WERI-Rb-1 (cell line): ENCODE measurements around the gene PLPP2.
A peak's percentile ranks its signal among the peaks of the same experiment; 100 is the strongest.

ENCODE experiments used
- DNase-seq: peaks from one replicate; pipeline ENCODE4 v3.0.0-alpha.2; 2020
- H3K27ac ChIP-seq: fragments of 250-450 bp; sonication (Bioruptor Pico); 2 replicates; pipeline ENCODE4 v1.5.1; 2020; ENCODE audit warnings: mild to moderate bottlenecking, moderate library complexity
- H3K27me3 ChIP-seq: fragments of 250-450 bp; sonication (Bioruptor Pico); 2 replicates; pipeline ENCODE4 v1.5.1; 2021; ENCODE audit warnings: mild to moderate bottlenecking, low read depth, moderate library complexity; ENCODE audit not compliant: insufficient read depth, severe bottlenecking
- H3K36me3 ChIP-seq: fragments of 250-450 bp; sonication (Bioruptor Pico); 2 replicates; pipeline ENCODE4 v1.5.1; 2020; ENCODE audit warnings: mild to moderate bottlenecking, moderate library complexity
- H3K4me3 ChIP-seq: 2 replicates; pipeline ENCODE4 v1.5.1; 2011; ENCODE audit warnings: low read depth, mild to moderate bottlenecking, control low read depth, low read length
- H3K9me3 ChIP-seq: fragments of 250-450 bp; sonication (Bioruptor Pico); 2 replicates; pipeline ENCODE4 v1.5.1; 2021; ENCODE audit warnings: mild to moderate bottlenecking, moderate library complexity; ENCODE audit not compliant: severe bottlenecking
- CTCF ChIP-seq: IDR thresholded peaks from 2 replicates; pipeline ENCODE4 v1.5.1; 2011; ENCODE audit warnings: low read depth, mild to moderate bottlenecking, control low read depth, inconsistent platforms, low read length

PLPP2 gene

GRCh38 chr19:293436-294110 is 2.4 kb upstream of the PLPP2 start:
- H3K4me3 ChIP-seq: no peak overlapping the region
- TF ChIP-seq CTCF: no peak
- H3K36me3 ChIP-seq: no peaks in the 10 kb centered on the region
- no peak for DNase-seq
- H3K9me3 ChIP-seq: no peaks in the 10 kb centered on the region
- peaks cover 6% of the 10 kb centered on the region for H3K27me3 ChIP-seq
- no peak overlapping the region for H3K27ac ChIP-seq

- no peak for DNase-seq
- Histone ChIP-seq H3K27ac (no peak overlapping the region), H3K27me3 (peaks cover 6% of the 10 kb centered on the region), H3K4me3 (no peak overlapping the region), H3K36me3 (no peaks in the 10 kb centered on the region), H3K9me3 (no peaks in the 10 kb centered on the region)
- no peak for TF ChIP-seq CTCF
Measured at GRCh38 chr19:292951-293350, 1.7 kb upstream of the PLPP2 start.

- Histone ChIP-seq H3K27ac (no peak overlapping the region), H3K9me3 (no peaks in the 10 kb centered on the region), H3K27me3 (peaks cover 6% of the 10 kb centered on the region), H3K36me3 (no peaks in the 10 kb centered on the region), H3K4me3 (no peak overlapping the region)
- TF ChIP-seq CTCF: no peak
- DNase-seq: no peak
Measured at GRCh38 chr19:292281-292884, 1.2 kb upstream of the PLPP2 start.

- H3K36me3 ChIP-seq: no peaks in the 10 kb centered on the region
- H3K9me3 ChIP-seq: no peaks in the 10 kb centered on the region
- TF ChIP-seq CTCF: no peak
- no peak for DNase-seq
- H3K27ac ChIP-seq: no peak overlapping the region
- peak overlapping the region; percentile 32 for H3K4me3 ChIP-seq
- H3K27me3 ChIP-seq: peaks cover 6% of the 10 kb centered on the region
Measured at GRCh38 chr19:291561-292280, 518 bp upstream of the PLPP2 start.

- H3K27me3 ChIP-seq: peaks cover 6% of the 10 kb centered on the region
- DNase-seq: no peak
- no peak overlapping the region for H3K27ac ChIP-seq
- H3K9me3 ChIP-seq: no peaks in the 10 kb centered on the region
- no peaks in the 10 kb centered on the region for H3K36me3 ChIP-seq
- no peak overlapping the region for H3K4me3 ChIP-seq
- no peak for TF ChIP-seq CTCF
Measured at GRCh38 chr19:290372-291005, 714 bp downstream of the PLPP2 start.
